ENCODE data around the gene PARD6B. TPM values are rescaled to one million over a fixed set of nuclear protein-coding genes. Genes with fewer than 3 reads are reported as not detected.
A peak's percentile ranks its signal among the peaks of the same experiment; 100 is the strongest.

PARD6B gene
- total and polyA plus RNA-seq, 2 of the 13 experiments (the other 11 are each of a cell fraction or from before 2014, with no cell fraction given) = 6.9 to 22.2 TPM

DNA sequence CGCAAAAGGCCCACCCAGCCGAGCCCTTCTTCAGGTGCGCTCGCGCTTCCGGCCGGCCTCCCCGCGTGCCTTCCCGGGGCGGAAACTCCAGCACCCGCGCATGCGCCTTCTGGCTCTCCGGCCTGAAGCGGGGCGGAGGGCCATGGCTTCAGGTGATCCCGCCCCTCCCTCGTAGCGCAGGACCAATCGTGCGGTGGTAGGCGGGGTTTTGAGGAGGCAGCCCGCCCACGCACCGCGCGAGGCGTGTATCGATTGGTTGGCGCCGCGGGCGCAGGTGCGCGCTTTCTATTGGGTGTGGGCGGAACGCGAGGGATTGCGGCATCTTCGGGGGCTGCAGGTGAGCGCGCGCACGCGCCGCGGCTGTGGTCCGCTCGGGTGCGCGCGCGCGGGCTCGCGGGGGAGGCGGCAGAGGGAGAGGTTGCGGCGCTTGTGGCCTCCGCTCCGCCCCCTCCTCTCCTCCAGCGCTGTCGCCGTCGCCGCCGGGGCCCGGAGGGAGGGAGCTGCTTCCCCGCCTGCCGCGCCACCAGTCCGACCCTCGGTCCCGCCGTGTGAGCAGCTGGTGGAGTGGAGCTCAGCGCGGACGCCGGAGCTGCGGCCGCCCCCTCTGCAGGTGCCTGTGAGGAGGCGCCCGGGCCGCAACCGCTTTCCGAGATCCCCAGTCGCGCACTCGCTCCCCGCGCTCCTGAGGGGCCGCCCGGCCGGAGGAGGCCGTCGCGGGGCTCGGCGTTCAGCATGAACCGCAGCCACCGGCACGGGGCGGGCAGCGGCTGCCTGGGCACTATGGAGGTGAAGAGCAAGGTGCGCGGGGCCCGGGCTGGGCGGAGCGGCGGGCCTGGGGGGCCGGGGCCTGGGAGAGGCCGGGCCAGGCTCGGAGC is at the start of gene PARD6B (continued):
- TF ChIP-seq XBP1 (CRISPR knock-in tag; IDR thresholded peaks at IDR 0.05) (peak; percentile 75; the same call in 1 of the 2 replicates), ZBTB10 (CRISPR knock-in tag; IDR thresholded peaks at IDR 0.05; ENCODE audit: borderline replicate concordance) (peak; percentile 56; the same call in 1 of the 2 replicates), ZNF34 (CRISPR knock-in tag; IDR thresholded peaks at IDR 0.05; ENCODE audit: borderline replicate concordance) (peak; percentile 90), SNAPC5 (CRISPR knock-in tag; IDR thresholded peaks at IDR 0.05; ENCODE audit: borderline replicate concordance) (no peak), ZNF678 (CRISPR knock-in tag; IDR thresholded peaks at IDR 0.05) (peak; percentile 93; the same call in 1 of the 2 replicates), ESRRA (CRISPR knock-in tag; IDR thresholded peaks at IDR 0.05; ENCODE audit: low read depth) (peak; percentile 54; the same call in 1 of the 2 replicates), ZBTB1 (CRISPR knock-in tag; IDR thresholded peaks at IDR 0.05; ENCODE audit: borderline replicate concordance) (no peak), ONECUT2 (CRISPR knock-in tag; IDR thresholded peaks at IDR 0.05) (peak; percentile 92), ZSCAN25 (CRISPR knock-in tag; IDR thresholded peaks at IDR 0.05) (peak; percentile 90), GMEB1 (CRISPR knock-in tag; IDR thresholded peaks at IDR 0.05; ENCODE audit: borderline replicate concordance) (peak; percentile 87), MEF2D (CRISPR knock-in tag; IDR thresholded peaks at IDR 0.05) (peak; percentile 42), HMG20B (CRISPR knock-in tag; conservative IDR thresholded peaks at IDR 0.05) (peak; percentile 36; the same call in 1 of the 2 replicates), NR2F6 (IDR thresholded peaks at IDR 0.05) (no peak), NR2F6 (CRISPR knock-in tag; IDR thresholded peaks at IDR 0.05) (no peak; the same call in 1 of the 2 replicates), CENPX (CRISPR knock-in tag; IDR thresholded peaks at IDR 0.05) (no peak), ZNF614 (CRISPR knock-in tag; IDR thresholded peaks at IDR 0.05; ENCODE audit: borderline replicate concordance) (no peak; the same call in 1 of the 2 replicates), RBM22 (optimal IDR thresholded peaks at IDR 0.05; ENCODE audit: low read length) (no peak), ZMYM2 (CRISPR knock-in tag; IDR thresholded peaks at IDR 0.05) (no peak), E2F5 (CRISPR knock-in tag; conservative IDR thresholded peaks at IDR 0.05) (peak; percentile 50), RARG (CRISPR knock-in tag; IDR thresholded peaks at IDR 0.05; ENCODE audit: low read depth) (no peak), CHD4 (IDR thresholded peaks at IDR 0.05; ENCODE audit: borderline replicate concordance, low read length) (no peak; the same call in 1 of the 2 replicates), ZNF30 (CRISPR knock-in tag; IDR thresholded peaks at IDR 0.05) (no peak)
- TF ChIP-seq, protein P1, sequence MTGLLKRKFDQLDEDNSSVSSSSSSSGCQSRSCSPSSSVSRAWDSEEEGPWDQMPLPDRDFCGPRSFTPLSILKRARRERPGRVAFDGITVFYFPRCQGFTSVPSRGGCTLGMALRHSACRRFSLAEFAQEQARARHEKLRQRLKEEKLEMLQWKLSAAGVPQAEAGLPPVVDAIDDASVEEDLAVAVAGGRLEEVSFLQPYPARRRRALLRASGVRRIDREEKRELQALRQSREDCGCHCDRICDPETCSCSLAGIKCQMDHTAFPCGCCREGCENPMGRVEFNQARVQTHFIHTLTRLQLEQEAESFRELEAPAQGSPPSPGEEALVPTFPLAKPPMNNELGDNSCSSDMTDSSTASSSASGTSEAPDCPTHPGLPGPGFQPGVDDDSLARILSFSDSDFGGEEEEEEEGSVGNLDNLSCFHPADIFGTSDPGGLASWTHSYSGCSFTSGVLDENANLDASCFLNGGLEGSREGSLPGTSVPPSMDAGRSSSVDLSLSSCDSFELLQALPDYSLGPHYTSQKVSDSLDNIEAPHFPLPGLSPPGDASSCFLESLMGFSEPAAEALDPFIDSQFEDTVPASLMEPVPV (CRISPR knock-in tag; IDR thresholded peaks at IDR 0.05) = no peak

Measured in HepG2 (cell line).